HG03571 (cell line): ENCODE data around the gene TVP23A.
"Not testable (repeated sequence)": the region's sequence is repeated elsewhere in the genome, so short reads cannot be mapped to it uniquely, and the experiment has no call there.

Experiments
- ATAC-seq: cut with Tn5 transposase; IDR thresholded peaks from one replicate; pipeline ENCODE4 v1.9.1; 2021; ENCODE audit not compliant: unreplicated experiment

TVP23A gene

DNA sequence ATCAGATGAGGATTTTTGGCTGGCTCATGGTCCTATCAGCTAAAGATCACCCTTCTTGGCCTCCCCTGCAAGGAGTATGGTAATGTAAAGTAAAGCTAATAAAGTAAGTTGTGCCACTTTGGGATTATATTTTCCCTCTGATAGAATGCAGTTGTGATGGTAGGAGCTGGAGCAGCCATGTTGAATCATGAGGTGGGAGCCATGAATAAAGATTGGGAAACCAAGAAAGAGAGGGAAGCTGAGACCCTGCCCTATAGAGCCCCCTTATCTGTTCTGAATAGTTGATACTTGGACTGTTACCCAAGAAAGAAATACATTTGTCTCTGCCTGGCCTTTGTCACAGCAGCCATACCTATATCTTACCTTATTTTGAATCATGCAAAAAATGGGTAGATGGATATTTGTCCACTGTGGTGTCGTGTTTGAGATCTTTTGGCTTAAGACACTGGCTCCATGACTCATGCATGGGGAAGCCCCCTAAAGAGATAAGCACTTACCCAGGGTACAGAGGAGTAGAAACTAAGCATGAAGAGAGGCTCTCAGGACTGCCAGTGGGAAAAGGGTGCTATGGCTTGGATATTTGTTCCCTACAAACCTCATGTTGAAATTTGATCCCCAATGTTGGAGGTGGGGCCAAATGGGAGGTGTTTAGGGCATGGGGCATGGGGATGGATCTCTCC lies 17.7 kb upstream of the TVP23A start:
- ATAC-seq, result no peak

DNA sequence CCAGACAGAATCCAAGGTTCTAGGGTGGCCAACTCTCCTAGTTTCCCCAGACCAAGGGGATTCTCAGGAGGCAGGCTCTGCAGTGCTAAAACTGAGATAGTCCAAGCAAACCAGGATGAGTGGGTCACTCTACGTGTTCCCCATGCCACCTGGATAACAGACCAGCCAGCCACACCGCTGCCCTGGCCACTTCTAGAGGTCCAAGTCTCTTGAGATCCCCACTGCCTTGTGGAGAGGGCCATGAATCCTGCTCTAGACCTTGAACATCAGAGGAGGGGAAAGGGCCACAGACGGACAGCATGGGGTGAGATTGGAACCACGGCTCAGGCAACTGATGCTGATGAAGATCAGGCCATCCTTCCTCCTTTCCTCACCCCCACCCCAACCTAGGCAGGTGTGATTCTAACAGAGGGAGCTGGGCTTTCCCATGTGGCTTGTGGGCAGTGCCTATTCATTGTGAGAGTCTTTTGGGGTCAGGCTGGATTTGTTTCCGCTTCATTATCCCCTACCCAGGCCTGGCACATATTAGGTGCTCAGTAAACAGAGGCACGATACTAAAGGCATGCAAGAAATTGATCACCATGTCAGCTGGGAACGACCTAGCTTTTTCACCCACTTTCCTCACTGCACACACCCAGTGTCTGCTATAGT lies 16.8 kb upstream of the TVP23A start:
- ATAC-seq, result no peak

DNA sequence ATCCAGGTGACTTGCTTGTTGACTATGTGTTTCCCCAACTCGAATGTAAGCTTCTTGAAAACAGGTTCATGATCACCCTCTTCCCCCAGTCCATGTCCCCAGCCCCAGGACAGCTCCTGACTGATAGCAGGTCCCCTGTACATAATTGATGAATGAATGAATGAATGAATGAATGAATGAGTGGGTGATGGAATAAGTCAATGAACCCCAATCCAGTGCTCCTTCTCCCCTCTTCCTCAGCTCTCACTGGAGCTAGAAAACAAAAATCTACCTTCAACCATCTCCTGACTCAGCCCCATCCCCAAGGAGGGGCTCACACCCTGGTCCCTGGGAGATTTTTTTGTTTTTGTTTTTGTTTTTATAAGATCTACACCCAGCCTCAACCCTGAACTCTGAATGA lies 16.2 kb upstream of the TVP23A start:
- no peak for ATAC-seq

DNA sequence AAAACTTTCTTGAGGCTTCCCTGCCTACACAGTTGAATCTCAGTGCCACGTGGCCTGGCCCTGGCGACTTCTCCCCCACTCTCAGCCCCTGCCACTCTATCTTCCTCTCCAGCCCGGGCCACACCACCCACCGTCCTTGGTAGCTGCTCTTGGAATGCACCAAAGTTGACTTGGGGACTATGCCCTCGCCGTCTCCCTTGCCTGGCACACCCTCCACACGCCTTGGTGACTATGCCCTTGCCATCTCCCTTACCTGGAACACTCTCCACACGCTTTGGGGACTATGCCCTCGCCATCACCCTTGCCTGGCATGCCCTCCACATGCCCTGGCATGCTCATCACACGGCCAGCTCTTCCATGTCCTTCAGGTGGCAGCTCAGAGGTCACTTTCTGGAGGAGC lies 15.5 kb upstream of the TVP23A start:
- ATAC-seq, result no peak

DNA sequence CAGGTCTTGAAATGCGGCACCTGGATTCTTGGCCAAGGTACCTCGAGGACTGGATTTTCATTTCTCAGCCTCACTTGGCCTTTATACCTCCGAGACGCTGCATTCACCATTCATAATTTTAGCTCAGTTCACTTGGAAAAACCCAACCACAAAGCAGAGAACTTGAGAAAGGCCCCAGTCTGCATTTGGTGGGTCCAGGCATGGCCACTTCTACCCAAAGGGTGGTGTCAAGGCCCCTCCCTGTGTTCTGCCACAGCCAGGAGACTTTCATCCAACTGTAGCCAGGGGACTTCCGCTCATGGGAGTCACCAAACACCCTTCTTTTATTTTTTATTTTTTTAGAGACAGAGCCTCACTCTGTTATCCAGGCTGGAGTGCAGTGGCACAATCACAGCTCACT lies 14.7 kb upstream of the TVP23A start:
- no peak for ATAC-seq

DNA sequence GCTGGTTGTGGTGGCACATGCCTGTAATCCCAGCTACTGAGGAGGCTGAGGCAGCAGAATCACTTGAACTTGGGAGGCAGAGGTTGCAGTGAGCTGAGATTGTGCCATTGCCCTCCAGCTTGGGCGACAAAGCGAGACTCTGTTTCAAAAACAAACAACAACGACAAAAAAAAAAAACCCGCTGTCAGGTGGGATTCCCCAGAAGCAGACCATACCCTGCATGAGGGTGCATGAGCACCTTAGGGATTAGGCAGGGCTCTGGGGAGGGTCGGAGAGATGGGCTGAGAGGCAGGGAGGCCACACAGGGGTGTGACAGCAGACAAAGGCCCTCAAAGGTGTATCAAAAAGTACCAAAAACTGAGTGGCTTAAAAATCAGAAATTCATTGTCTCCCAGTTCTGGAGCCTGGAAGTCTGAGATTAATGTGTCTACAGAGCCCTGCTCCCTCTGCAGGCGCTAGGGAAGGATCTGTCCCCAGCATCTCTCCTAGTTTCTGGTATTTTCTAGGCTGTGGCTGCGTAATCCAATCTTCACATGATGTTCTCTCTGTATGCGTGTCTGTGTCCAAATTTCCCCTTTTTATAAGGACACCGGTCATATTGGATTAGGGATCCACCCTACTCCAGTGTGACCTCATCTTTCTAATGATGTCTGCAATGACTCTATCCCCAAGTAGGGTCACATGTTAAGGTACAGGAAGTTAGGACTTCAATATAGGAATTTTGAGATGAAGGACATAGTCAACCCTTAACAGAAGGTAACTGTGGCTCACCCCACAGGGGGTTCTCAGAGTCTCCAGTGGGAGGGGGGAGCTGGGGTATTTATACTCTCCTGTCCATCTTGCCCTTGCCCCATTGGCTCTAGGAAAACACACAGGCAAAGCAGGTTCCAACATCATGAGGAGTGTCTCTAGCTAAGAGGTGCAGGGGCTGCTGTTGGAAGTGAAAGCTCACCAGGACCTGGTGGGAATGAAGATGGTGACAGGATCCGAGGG lies 13.6 kb upstream of the TVP23A start:
- ATAC-seq, result no peak

DNA sequence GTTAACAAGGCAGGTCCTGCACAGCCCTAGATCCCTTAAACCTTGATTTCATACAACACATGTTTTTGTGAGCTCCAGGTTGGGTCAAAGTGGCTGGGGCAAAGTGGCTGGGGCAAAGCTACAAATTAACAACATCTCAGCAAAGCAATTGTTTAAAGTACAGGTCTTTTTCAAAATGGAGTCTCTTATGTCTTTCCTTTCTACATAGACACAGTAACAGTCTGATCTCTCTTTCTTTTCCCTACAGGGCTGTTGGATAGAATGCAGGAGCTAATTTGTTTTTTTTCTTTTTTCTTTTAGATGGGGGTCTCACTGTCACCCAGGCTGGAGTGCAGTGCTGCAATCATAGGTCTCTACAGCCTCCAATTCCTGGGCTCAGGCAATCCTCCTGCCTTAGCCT lies 11.6 kb upstream of the TVP23A start:
- not testable (repeated sequence) for ATAC-seq

DNA sequence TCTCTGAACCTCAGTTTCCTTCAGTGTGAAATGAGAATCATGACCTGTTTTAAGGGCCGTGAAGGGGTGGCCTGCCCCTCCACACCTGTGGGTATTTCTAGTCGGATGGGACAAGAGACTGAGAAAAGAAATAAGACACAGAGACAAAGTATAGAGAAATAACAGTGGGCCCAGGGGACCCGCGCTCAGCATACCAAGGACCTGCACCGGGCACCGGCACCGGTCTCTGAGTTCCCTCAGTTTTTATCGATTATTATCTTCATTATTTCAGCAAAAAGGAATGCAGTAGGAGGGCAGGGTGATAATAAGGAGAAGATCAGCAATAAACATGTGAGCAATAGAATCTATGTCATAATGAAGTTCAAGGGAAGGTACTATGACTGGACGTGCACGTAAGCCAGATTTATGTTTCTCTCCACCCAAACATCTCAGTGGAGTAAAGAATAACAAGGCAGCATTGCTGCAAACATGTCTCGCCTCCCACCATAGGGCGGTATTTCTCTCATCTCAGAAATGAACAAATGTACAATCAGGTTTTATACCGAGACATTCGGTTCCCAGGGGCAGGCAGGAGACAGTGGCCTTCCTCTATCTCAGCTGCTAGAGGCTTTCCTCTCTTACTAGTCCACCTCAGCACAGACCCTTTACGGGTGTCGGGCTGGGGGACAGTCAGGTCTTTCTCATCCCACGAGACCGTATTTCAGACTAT lies 10.9 kb upstream of the TVP23A start:
- not testable (repeated sequence) for ATAC-seq

DNA sequence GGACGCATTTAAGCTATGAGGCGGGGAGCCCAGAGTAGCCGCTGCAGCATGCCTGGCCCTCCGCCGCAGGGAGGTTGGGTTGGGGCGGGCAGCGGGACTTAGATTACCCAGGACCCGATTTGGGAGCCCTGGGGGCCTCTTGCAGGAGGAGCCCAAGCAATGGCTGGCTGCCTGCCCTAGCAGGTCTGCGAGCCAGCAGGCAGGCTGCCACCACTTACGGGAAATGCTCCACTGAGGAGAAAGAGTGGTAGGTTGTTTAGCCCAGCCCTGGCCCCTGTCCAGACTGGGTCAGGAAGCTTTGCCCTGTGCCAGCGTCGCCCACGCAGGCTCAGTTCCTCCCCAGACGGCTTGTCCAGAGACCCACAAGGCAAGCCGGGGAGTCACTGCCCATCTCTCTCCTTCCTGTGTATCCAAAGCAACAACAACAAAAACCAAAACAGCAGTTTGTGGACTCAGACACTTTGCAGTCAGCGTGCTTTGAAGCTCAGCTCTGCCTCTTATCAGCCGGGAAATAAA lies 10.3 kb upstream of the TVP23A start:
- ATAC-seq, result no peak

DNA sequence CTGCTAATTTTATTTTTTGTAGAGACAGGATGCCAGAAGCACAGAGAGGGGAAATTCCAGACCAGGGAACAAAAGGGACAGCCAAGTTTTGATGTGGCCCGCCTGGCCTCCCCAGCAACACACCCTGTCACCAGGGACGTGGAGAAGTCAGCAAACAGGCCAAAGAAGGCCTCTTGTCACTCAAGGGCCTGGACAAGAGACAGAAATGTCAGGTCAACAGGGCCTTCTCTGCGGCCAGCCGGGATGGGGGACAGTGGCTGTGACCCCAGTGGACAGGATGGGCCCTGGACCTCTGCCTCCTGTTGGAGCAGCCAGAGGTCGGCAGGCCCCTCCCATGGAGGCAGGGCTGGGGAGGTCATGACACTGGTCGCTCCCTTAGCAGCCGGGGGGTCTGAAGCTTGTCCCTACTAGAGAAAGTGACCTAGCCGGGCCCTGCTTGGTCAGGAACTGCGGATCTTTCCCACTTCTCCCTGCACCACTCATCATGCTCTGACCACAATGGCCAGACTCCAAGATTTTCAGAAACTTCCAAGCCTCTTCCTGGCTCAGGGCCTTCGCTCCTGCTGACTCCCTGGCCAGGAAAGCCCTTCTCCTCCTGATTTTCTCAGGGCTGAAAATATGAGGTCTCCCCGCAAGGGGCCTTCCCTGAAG lies 9.2 kb upstream of the TVP23A start:
- no peak for ATAC-seq

DNA sequence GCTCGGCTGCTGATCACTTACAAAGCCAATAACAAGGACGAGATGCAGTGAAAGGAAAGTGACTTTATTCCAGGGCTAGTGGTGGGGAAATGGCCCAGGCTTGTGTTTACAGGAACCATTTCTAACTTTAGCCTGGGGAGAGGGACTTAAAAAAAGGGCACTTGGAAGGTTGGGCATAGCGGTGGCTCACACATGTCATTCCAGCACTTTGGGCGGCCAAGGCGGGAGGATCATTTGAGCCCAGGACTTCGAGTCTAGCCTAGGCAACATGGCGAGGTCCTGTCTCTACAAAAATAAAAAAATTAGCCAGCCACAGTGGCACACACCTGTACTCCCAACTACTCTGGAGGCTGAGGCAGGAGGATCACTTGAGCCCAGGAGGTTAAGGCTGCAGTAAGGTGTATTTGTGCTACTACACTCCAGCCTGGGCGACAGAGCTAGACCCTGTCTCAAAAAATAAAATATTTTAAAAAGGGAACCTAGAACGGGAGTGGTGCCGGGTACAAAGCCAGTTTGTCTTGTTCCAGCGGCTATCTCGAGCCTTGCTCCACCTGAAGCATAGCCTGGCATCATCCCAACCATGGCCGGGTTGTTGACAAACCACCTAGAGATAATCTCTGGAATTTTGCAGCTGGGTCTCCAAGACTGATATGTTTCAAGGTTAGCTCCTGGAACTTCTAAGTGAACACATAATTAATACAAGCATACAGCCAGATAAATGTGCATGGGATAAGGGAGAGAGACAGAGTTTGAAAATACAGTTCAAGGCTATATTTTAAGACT lies 5.7 kb upstream of the TVP23A start:
- no peak for ATAC-seq

DNA sequence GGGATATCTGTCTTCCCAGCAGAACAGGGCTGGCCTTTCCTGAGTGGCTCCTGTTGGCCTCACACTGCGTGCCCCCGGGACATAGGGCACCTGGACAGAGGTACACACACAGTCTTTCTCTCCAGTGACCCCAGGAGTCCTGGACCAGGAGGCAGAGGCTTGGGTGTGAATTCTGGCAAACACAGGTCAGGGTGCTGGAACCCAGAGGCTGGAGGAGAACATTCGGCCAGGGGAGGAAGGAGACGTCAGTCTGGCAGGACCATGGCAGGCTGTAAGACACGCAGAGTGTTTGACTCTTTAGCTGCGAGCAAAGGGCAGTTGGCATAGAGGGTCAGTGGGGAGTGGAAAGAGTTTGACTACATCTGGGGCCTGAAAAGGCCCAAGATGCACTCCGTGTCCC lies 4.1 kb upstream of the TVP23A start:
- no peak for ATAC-seq

DNA sequence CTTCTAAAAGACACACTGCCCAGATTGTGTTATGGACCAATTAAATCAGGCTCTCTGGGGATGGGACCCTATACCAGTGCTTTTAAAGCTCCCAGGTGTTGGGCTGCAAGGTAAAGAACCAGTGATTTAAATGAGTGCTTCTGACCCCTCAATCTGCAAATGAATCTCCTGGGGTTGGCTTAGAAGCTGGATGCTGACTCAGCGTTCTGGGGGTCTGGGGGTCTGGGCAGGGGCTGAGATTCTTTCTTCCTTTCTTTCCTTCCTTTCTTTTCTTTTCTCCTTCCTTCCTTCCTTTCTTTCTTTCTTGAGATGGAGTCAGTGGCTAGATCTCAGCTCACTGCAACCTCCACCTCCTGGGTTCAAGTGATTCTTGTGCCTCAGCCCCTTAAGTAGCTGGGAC lies 2.0 kb upstream of the TVP23A start:
- no peak for ATAC-seq

DNA sequence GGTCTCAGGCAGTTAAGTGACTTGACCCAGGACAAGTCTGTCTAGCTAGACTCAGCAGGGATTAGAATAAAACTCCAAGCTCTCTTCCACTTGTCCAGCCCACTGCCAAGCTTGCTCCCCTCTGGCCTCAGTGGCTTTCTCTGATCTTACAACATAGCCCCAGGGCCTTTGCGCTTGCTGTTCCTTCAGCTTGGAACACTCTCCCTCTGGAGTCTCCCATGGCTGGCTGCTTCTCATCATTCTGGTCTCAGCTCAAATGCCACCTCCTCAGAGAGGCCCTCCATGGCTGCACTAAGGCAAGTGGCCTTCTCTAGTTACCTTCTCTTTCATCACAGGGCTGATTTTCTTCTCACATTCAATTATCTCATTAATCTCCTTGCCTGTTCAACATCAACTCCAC lies 1.1 kb downstream of the TVP23A start:
- no peak for ATAC-seq

DNA sequence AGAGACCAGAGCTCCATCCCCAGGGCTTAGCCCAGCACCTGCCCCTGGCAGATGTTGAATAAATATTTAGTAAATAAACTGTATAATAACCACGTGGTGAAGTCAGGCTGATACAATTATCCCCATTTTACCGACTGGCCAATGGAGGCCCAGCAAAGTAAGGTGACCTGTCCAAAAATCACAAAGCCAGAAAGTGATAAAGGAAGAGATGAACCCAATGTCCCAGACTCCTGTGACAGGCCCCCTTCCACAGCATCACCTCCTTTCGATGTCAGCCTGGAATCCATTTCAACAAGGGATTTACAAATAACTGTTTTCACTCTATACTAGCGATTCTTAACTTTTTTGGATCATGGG lies 5.5 kb downstream of the TVP23A start:
- ATAC-seq, result no peak

DNA sequence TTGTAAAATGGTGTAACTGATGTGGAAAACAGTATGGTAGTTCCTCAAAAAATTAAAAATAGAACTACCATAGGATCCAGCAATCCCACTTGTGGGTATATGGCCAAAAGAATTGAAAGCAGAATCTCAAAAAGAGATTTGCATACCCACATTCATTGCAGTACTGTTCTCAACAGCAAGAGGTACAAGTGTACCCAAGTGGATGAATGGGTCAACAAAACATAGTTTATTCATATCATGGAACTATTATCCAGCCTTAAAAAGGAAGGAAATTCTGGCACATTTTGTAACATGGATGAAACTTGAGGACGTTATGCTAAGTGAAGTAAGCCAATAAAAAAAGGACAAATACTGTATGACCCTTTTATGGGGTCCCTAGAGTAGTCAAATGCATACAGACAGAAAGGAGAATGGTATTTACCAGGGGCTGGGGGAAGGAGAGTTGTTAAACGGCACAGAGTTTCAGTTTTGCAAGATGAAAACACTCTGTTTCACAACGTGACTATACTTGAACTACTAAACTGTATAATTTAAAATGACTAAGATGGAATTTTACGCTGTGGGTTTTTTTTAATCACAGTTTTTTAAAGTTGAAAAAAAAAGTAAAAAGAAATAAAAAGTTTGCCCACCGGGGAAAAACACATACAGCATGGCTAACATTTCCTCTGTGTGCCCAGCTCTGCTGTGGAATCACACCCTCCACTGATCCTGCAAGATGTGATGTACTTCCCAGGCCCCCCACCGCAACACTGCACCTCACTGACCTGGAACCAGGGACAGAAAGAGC lies 6.1 kb downstream of the TVP23A start:
- peak; percentile 78 for ATAC-seq

DNA sequence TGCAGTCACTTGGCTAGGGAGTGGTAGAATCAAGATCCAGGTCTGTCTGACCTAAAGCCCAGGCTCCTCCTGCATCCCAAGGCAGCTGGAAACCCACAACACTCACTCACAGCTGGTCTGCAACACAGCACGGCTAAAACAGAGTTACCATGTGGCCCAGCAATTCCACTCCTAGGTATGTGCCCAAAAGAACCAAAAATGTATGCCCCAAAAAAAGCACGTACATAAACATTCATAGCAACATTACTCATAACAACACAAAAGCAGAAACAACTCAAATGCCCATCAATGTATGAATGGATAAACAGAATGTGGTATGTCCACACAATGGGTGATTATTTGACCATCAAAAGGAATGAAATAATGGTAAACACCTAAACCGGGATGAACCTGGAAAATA lies 8.9 kb downstream of the TVP23A start:
- ATAC-seq, result no peak

DNA sequence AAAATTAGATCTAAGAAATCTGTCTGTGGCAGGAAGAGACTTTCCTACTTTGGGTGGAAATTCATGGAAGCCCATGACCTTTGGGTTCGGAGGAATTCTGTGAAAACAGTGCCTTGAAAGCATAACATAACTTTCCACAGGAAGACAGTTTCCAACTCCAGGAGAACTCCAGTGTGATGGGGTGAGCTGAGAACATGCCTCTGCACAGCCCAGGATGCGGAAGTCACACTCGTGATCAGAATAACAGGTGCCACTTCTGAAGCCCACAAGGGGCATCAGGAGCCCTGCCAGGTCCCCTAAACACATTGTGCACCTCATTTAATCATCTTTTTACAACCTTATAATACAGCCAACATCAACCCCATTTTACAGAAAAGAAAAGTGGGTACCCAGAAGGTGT lies 9.7 kb downstream of the TVP23A start:
- no peak for ATAC-seq

DNA sequence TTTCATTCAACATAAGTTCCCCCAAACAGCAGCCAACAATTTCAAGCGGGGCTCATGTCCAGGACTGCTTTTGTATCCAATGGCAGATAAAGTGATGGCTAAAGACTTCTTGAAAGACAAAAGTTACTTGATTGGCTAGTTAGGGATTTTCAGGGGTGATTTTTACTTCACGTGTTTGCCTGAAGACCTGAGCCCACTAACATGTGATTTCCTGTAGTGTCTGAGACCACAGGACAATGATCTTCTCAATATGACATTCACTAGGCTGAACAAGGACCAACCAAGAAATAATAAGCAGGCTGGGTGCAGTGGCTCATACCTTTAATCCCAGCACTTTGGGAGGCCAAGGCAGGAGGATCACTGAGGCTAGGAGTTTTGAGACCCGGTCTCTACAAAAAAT lies 10.4 kb downstream of the TVP23A start:
- ATAC-seq, result no peak
